Breast epithelium (tissue), 3 donors: Measurements from ENCODE around the gene ETV3L.

Experiments used
- CTCF ChIP-seq, 3 donors: fragments of 450-650 bp; IDR thresholded peaks; one replicate each; pipeline ENCODE4 v1.5.1; 2016 to 2017; ENCODE audit warnings: antibody characterized with exemption in 3 of 3, mild to moderate bottlenecking in 3 of 3, moderate library complexity in 3 of 3
- POLR2A ChIP-seq: fragments of 450-650 bp; IDR thresholded peaks from one replicate; pipeline ENCODE4 v1.6.1; 2016; ENCODE audit warnings: antibody characterized with exemption, mild to moderate bottlenecking, moderate library complexity
- POLR2AphosphoS5 ChIP-seq, 3 donors: sonication (generic); formaldehyde crosslinking; IDR thresholded peaks; one replicate each; pipeline ENCODE4 v1.6.1; 2017; ENCODE audit warnings: antibody characterized with exemption in 3 of 3

DNA sequence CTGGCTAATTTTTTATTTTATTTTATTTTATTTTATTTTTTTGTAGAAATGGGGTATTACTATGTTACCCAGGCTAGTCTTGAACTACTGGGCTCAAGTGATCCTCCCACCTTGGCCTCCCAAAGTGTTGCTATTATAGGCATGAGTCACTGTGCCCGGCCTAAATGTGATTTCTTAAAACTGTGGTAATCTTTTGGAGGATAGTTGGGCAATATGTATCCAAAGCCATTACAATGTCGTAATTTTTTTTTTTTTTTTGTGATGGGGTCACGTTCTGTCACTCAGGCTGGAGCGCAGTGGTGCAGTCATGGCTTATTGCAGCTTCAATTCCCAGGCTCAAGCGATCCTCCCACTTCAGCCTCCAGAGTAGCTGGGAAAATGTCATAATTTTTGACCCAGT lies 14.2 kb downstream of the ETV3L start:
- TF ChIP-seq POLR2AphosphoS5 (IDR thresholded peaks at IDR 0.05): no peak
- TF ChIP-seq CTCF (IDR thresholded peaks at IDR 0.05): no peak
- TF ChIP-seq POLR2A: no peak
